CD14-positive monocyte (primary cell): ENCODE results near the gene BTG2. TPM values are rescaled to one million over a fixed set of nuclear protein-coding genes. Genes with fewer than 3 reads are reported as not detected.

Experiments
- DNase-seq, 3 donors: peaks; one replicate each; pipeline ENCODE4 v3.0.0-alpha.2; 2011 to 2022
- H2AFZ ChIP-seq: 2 replicates; pipeline ENCODE4 v1.6.0; 2012; ENCODE audit warnings: mild to moderate bottlenecking, low read depth, low read length, inconsistent platforms; ENCODE audit not compliant: insufficient read depth, poor library complexity, severe bottlenecking
- H3K27ac ChIP-seq, 2 donors: 1 replicate in 1 of 2; 2 replicates in 1 of 2; pipeline ENCODE4 v1.5.1; 2012 to 2013; ENCODE audit warnings: low read length in 2 of 2, control low read depth in 1 of 2, inconsistent platforms in 1 of 2, low read depth in 1 of 2, mild to moderate bottlenecking in 1 of 2
- H3K27me3 ChIP-seq, 2 donors: one replicate each; pipeline versions ENCODE4 v1.6.0 to v1.6.1; 2011 to 2013; ENCODE audit warnings: low read length in 2 of 2; ENCODE audit not compliant: control insufficient read depth in 2 of 2, insufficient read depth in 2 of 2
- H3K36me3 ChIP-seq, 2 donors: replicated peaks in 1 of 2; 1 replicate in 1 of 2; 2 replicates in 1 of 2; pipeline versions ENCODE4 v1.5.1 to v1.6.1; 2012 to 2013; ENCODE audit warnings: low read length in 2 of 2, control low read depth in 1 of 2, inconsistent platforms in 1 of 2, mild to moderate bottlenecking in 1 of 2; ENCODE audit not compliant: insufficient read depth in 2 of 2, control insufficient read depth in 1 of 2
- H3K4me1 ChIP-seq, 2 donors: 1 replicate in 1 of 2; 2 replicates in 1 of 2; pipeline versions ENCODE4 v1.5.1 to v1.6.1; 2012 to 2013; ENCODE audit warnings: low read length in 2 of 2, control low read depth in 1 of 2, inconsistent platforms in 1 of 2, mild to moderate bottlenecking in 1 of 2, moderate library complexity in 1 of 2; ENCODE audit not compliant: insufficient read depth in 2 of 2, control insufficient read depth in 1 of 2
- H3K4me2 ChIP-seq: replicated peaks from 2 replicates; pipeline ENCODE3; 2012; ENCODE audit warnings: low read length, moderate library complexity, mild to moderate bottlenecking; ENCODE audit not compliant: poor library complexity, severe bottlenecking; ENCODE audit errors: extremely low read depth
- H3K4me3 ChIP-seq, 3 experiments: fragments of 200-600 bp in 1 of 3; sonication (generic) in 1 of 3; replicated peaks in 1 of 3; 1 replicate in 2 of 3; 2 replicates in 1 of 3; pipeline ENCODE4 v1.5.1; 2011 to 2013; ENCODE audit warnings: low read length in 3 of 3, mild to moderate bottlenecking in 3 of 3, control low read depth in 2 of 3, low read depth in 2 of 3, inconsistent platforms in 1 of 3, moderate library complexity in 1 of 3
- H3K79me2 ChIP-seq: 2 replicates; pipeline ENCODE4 v1.6.0; 2012; ENCODE audit warnings: mild to moderate bottlenecking, control low read depth, inconsistent platforms, low read length, moderate library complexity; ENCODE audit not compliant: insufficient read depth
- H3K9ac ChIP-seq: 2 replicates; pipeline ENCODE4 v1.6.0; 2017; ENCODE audit warnings: low read length, mild to moderate bottlenecking; ENCODE audit not compliant: insufficient read depth, poor library complexity, severe bottlenecking
- H3K9me3 ChIP-seq, 2 donors: replicated peaks in 1 of 2; 1 replicate in 1 of 2; 2 replicates in 1 of 2; pipeline versions ENCODE4 v1.5.1 to v1.6.1; 2012 to 2013; ENCODE audit warnings: low read length in 2 of 2, control low read depth in 1 of 2; ENCODE audit not compliant: control insufficient read depth in 1 of 2, insufficient read depth in 1 of 2
- H4K20me1 ChIP-seq: 2 replicates; pipeline ENCODE4 v1.6.0; 2012; ENCODE audit warnings: mild to moderate bottlenecking, low read length, control low read depth, moderate library complexity; ENCODE audit not compliant: insufficient read depth
- H3K27ac Mint-ChIP-seq, 7 donors: one replicate each; pipeline ENCODE4 v1.8.0; 2020; ENCODE audit warnings: mild to moderate bottlenecking in 7 of 7, mixed read lengths in 7 of 7, moderate library complexity in 6 of 7, inconsistent platforms in 2 of 7
- H3K27me3 Mint-ChIP-seq, 3 donors: one replicate each; pipeline ENCODE4 v1.8.0; 2021 to 2022; ENCODE audit warnings: low read depth in 3 of 3, mild to moderate bottlenecking in 3 of 3, mixed read lengths in 3 of 3, moderate library complexity in 3 of 3, inconsistent platforms in 1 of 3
- H3K36me3 Mint-ChIP-seq, 2 donors: one replicate each; pipeline ENCODE4 v1.8.0; 2020; ENCODE audit warnings: mixed read lengths in 2 of 2, inconsistent platforms in 1 of 2, mild to moderate bottlenecking in 1 of 2
- H3K4me1 Mint-ChIP-seq: one replicate; pipeline ENCODE4 v1.8.0; 2020; ENCODE audit warnings: mild to moderate bottlenecking, mixed read lengths
- H3K4me3 Mint-ChIP-seq, 2 donors: one replicate each; pipeline ENCODE4 v1.8.0; 2020; ENCODE audit warnings: mild to moderate bottlenecking in 2 of 2, mixed read lengths in 2 of 2, moderate library complexity in 1 of 2
- H3K9me3 Mint-ChIP-seq, 7 donors: one replicate each; pipeline ENCODE4 v1.8.0; 2020 to 2022; ENCODE audit warnings: mixed read lengths in 7 of 7, mild to moderate bottlenecking in 6 of 7, moderate library complexity in 6 of 7, inconsistent platforms in 2 of 7
- CTCF ChIP-seq: fragments of 200-600 bp; IDR thresholded peaks from one replicate; pipeline ENCODE4 v1.8.0; 2022; ENCODE audit warnings: antibody characterized with exemption, mild to moderate bottlenecking
- WGBS: methylation state at CpG from one replicate; pipeline ENCODE4 v1.1.5; 2013; ENCODE audit warnings: missing lambda C conversion rate; ENCODE audit not compliant: insufficient coverage; 5-methylcytosine and 5-hydroxymethylcytosine counted together
- intact Hi-C, 2 donors: fragments of 100-400 bp; cut with micrococcal nuclease; formaldehyde crosslinking; loops; one replicate each; pipeline versions ENCODE4 v1.15.0 to v1.15.1; 2023
- polyA plus RNA-seq, 3 donors: library from polyadenylated mRNA; depleted of rRNA in 1 of 3; unstranded in 2 of 3; stranded (reverse) in 1 of 3; fragments of 300-500 nt in 2 of 3; fragments of >200 nt in 1 of 3; fragmentation: Illumina TruSeq in 2 of 3; gene quantifications; 1 replicate in 2 of 3; 2 replicates in 1 of 3; pipeline ENCODE4 v1.2.3, GENCODE V29; 2012 to 2021

BTG2 gene
- polyA plus RNA-seq, 3 donors = 293 to 539 (median 483) TPM

GRCh38 chr1:203335503-203335902 lies 30.2 kb downstream of the BTG2 start:
- Histone ChIP-seq H3K4me2 (no peak overlapping the region), H3K27ac (no peak overlapping the region), H3K27me3 (peaks cover 4 to 5% of the 10 kb centered on the region in 2 donors), H3K4me3 (no peak overlapping the region), H3K9me3 (no peaks in the 10 kb centered on the region), H3K36me3 (no peaks in the 10 kb centered on the region), H2AFZ (no peak overlapping the region), H3K9ac (no peak overlapping the region), H4K20me1 (no peaks in the 10 kb centered on the region), H3K4me1 (peaks cover 0 to 6% of the 10 kb centered on the region in 2 donors), H3K79me2 (no peaks in the 10 kb centered on the region)
- H3K4me3 Mint-ChIP-seq = no peak overlapping the region
- TF ChIP-seq CTCF = no peak
- no peak for DNase-seq
- 93% methylated on average over 3 of the region's 4 CpGs for WGBS
- no peaks in the 10 kb centered on the region for H3K36me3 Mint-ChIP-seq
- peaks cover 0 to 3% (median 0%) of the 10 kb centered on the region in 7 donors for H3K9me3 Mint-ChIP-seq
- intact Hi-C loops = no loop called here
- H3K27ac Mint-ChIP-seq = no peak overlapping the region
- peaks cover 17% of the 10 kb centered on the region for H3K4me1 Mint-ChIP-seq
- peaks cover 6 to 11% (median 9%) of the 10 kb centered on the region in 3 donors for H3K27me3 Mint-ChIP-seq

GRCh38 chr1:203336097-203336496 lies 30.8 kb downstream of the BTG2 start:
- peaks cover 0 to 5% of the 10 kb centered on the region in 2 donors for H3K9me3 ChIP-seq
- Mint-ChIP-seq H3K4me3 (no peak overlapping the region), H3K4me1 (peaks cover 16% of the 10 kb centered on the region), H3K9me3 (peaks cover 0 to 3% (median 0%) of the 10 kb centered on the region in 7 donors), H3K36me3 (no peaks in the 10 kb centered on the region), H3K27ac (no peak overlapping the region), H3K27me3 (peaks cover 11 to 15% (median 13%) of the 10 kb centered on the region in 3 donors)
- H3K4me3 ChIP-seq = no peak overlapping the region
- no peak overlapping the region for H3K4me2 ChIP-seq
- peaks cover 0 to 6% of the 10 kb centered on the region in 2 donors for H3K4me1 ChIP-seq
- no peak for TF ChIP-seq CTCF
- no peak for DNase-seq
- no peaks in the 10 kb centered on the region for H4K20me1 ChIP-seq
- peaks cover 10 to 11% of the 10 kb centered on the region in 2 donors for H3K27me3 ChIP-seq
- intact Hi-C loops = no loop called here
- WGBS = no CpG with 5 or more reads among the region's 1 CpG
- no peaks in the 10 kb centered on the region for H3K79me2 ChIP-seq
- no peak overlapping the region for H2AFZ ChIP-seq
- no peak overlapping the region for H3K27ac ChIP-seq
- no peaks in the 10 kb centered on the region for H3K36me3 ChIP-seq
- no peak overlapping the region for H3K9ac ChIP-seq
